ENCODE data around the gene GIMAP8. TPM values are rescaled to one million over a fixed set of nuclear protein-coding genes. Genes with fewer than 3 reads are reported as not detected.
A peak's percentile ranks its signal among the peaks of the same experiment; 100 is the strongest.

Gene GIMAP8
- total and polyA plus RNA-seq, 11 donors = 11.3 to 36.0 (median 14.9) TPM

DNA sequence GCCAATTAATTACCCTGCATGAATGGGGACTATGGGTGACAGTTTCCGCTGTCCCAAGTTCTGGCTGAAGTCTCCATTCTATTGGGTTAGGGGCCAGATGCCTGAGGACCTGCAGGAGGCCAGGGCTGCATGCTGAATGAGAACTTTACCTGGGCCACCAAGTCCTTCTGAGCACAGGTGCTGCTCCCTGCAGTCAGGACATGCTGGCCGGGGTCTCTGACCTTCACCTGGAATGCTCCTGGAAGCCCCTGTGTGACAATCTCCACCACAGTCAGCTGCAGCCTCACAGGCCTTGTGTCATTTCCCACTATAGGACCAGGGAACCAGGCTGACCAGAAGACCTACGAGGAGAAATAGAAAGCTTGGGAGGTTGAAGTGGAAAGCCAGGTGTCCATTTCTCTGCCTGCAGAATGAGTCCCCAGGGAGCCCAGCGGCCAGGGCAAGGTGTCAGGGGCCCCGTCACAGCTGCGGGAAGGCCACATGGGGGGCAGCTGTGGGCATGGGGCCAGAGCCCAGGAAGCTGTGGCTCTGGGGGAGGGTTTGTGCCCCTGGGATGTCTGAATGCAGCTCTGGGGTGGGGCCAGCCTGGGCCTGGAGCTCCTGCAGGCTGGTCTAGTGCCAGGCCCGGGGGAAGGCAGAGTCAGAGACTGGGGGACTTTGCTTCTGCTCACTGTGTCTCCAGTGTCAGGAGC is 5.6 kb upstream of the GIMAP8 start:
- TF ChIP-seq, protein P1, sequence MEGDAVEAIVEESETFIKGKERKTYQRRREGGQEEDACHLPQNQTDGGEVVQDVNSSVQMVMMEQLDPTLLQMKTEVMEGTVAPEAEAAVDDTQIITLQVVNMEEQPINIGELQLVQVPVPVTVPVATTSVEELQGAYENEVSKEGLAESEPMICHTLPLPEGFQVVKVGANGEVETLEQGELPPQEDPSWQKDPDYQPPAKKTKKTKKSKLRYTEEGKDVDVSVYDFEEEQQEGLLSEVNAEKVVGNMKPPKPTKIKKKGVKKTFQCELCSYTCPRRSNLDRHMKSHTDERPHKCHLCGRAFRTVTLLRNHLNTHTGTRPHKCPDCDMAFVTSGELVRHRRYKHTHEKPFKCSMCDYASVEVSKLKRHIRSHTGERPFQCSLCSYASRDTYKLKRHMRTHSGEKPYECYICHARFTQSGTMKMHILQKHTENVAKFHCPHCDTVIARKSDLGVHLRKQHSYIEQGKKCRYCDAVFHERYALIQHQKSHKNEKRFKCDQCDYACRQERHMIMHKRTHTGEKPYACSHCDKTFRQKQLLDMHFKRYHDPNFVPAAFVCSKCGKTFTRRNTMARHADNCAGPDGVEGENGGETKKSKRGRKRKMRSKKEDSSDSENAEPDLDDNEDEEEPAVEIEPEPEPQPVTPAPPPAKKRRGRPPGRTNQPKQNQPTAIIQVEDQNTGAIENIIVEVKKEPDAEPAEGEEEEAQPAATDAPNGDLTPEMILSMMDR (IDR thresholded peaks at IDR 0.05) = no peak
- 71 to 95% (median 84%) methylated on average over 7 of the region's 7 CpGs for WGBS, 4 donors
- intact Hi-C loops (cut with DNase I) = loop anchor here in 5 of 10 donors (5.0 to 10.0 kb wide), 6 partner anchors 117 to 1070 kb away; partner anchors contain the start of genes GIMAP5 (in 1 of the 5), GIMAP6 (in 1 of the 5) and RHEB (in 1 of the 5)

DNA sequence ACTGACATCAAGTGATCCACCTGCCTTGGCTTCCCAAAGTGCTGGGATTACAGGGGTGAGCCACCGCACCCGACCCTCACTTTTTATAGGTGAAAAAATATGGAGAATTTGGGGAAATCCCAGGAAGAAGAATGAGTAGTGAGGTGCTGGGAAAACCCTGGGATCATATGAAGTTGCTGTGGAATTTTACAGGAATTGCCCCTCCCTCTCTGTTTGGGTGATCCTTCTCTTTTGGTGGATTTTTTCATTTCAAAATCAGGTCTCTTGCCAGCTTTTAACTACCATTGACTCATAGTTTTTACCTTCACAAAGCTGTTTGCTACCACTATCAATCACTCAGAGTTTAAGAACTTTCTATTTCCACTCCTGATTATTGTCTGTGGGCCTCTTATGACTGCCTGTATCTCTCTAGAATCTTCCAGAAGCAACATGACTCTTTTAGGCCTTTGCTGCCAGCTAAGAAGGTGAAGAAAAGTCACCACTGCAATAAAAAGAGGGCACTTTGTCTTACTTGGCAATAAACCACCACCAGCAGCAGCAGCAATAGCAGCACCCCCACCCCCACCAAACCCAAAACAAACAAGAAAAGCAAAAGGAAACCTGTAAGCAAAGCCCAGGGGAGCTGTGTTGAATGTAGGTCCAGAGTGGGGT is 4.0 kb upstream of the GIMAP8 start:
- Histone ChIP-seq H3K9me3 (peaks cover 0 to 10% (median 6%) of the 10 kb centered on the region in 12 donors), H3K4me3 (no peak overlapping the region), H3K27ac (peak overlapping the region in 1 of 12 donors; percentile 10), H3K27me3 (no peaks in the 10 kb centered on the region), H3K4me1 (peaks cover 0 to 37% (median 14%) of the 10 kb centered on the region in 12 donors), H3K36me3 (no peaks in the 10 kb centered on the region)
- intact Hi-C loops (cut with DNase I) = loop anchor here in 5 of 10 donors (5.0 to 10.0 kb wide), 6 partner anchors 116 to 1068 kb away; partner anchors contain the start of genes GIMAP5 (in 1 of the 5), GIMAP6 (in 1 of the 5) and RHEB (in 1 of the 5)
- WGBS, 4 donors = 82 to 90% (median 85%) methylated on average over 2 of the region's 2 CpGs
- TF ChIP-seq POLR2A (IDR thresholded peaks at IDR 0.05) = no peak
- TF ChIP-seq, protein P1 (IDR thresholded peaks at IDR 0.05) = no peak
- ATAC-seq (no peak), DNase-seq (no peak)

More for the DNA sequence above, 5.6 kb upstream of the GIMAP8 start:
- Histone ChIP-seq H3K4me3 (no peak overlapping the region), H3K27me3 (no peaks in the 10 kb centered on the region), H3K4me1 (peaks cover 0 to 39% (median 11%) of the 10 kb centered on the region in 12 donors), H3K9me3 (peaks cover 0 to 18% (median 6%) of the 10 kb centered on the region in 12 donors), H3K27ac (no peak overlapping the region), H3K36me3 (no peaks in the 10 kb centered on the region)
- ATAC-seq = no peak
- DNase-seq = no peak

DNA sequence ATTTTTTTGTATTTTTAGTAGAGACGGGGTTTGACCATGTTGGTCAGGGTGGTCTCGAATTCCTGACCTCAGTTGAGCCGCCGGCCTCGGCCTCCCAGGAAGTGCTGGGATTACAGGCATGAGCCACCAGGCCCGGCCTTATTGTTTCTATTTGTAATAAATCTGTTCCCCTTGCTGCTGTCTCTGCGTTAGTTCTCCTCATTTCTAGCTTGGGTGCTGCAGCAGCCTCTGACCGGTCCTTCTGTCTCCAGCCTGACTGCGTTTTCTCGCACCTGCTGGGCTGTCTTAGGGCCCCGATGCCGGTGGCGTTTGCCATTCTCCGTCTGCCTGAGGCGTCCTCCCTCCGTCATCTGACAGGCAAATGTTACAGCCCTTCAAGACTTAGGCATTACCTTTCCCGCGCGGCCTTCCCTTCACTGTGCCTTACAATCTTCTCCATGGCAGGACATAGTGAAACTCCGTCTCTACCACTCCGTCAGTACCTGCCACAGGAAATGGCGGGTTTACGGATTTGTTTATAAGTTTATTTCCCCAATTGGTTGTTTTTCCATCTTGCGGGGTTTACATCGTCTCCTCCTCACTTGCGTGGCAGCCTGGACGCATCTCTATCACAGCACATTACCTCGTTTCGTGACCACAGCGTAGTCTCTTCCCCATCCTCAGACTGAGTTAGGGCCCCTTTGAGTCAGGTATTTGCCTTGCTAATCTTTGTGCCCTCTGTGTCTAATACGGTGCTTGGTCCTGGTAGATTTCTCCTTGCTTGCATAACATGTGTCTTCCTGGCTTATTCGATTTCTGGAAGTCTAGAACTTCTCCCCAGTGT is 2.3 kb upstream of the GIMAP8 start:
- intact Hi-C loops (cut with DNase I) = loop anchor here in 8 of 10 donors (1.0 to 10.0 kb wide), 9 partner anchors 114 to 1067 kb away; partner anchors contain the start of genes GIMAP6 (in 2 of the 8), GIMAP5 (in 1 of the 8) and RHEB (in 1 of the 8)
- WGBS, 4 donors = 79 to 80% (median 80%) methylated on average over 32 of the region's 32 CpGs
- Histone ChIP-seq H3K9me3 (no peaks in the 10 kb centered on the region), H3K27ac (peak overlapping the region in 3 of 12 donors; percentile 88 to 94 (median 88)), H3K36me3 (no peaks in the 10 kb centered on the region), H3K4me3 (no peak overlapping the region), H3K27me3 (no peaks in the 10 kb centered on the region), H3K4me1 (peaks cover 0 to 46% (median 14%) of the 10 kb centered on the region in 12 donors)
- ATAC-seq (no peak), DNase-seq (no peak)
- no peak for TF ChIP-seq POLR2A (IDR thresholded peaks at IDR 0.05)
- TF ChIP-seq, protein P1 (IDR thresholded peaks at IDR 0.05) = no peak

Data from heart left ventricle (tissue), 16 donors.